Naive thymus-derived CD4-positive, alpha-beta T cell (primary cell): Measurements from ENCODE around the gene AMOTL1. TPM values are rescaled to one million over a fixed set of nuclear protein-coding genes. Genes with fewer than 3 reads are reported as not detected.

Experiments
- ATAC-seq: fragments of 150-1000 bp; cut with Tn5 transposase; 2 replicates; pipeline ENCODE4 v1.10.0; 2021; ENCODE audit warnings: mild to moderate bottlenecking, moderate library complexity
- CTCF ChIA-PET: fragments of 350-600 bp; sonication (Branson Sonifier 250); formaldehyde crosslinking; loops from one replicate; lab custom pipeline; 2021; ENCODE audit warnings: antibody characterized with exemption; lab: Charles Lee
- POLR2A ChIA-PET: fragments of 350-600 bp; sonication (Branson Sonifier 250); formaldehyde crosslinking; loops from one replicate; lab custom pipeline; 2021; ENCODE audit warnings: antibody characterized with exemption, inconsistent platforms; lab: Charles Lee
- DNase-seq, 9 donors: peaks; one replicate each; pipeline versions ENCODE4 v3.0.0 to v3.0.0-alpha.2; 2020 to 2022; ENCODE audit warnings: mixed read lengths in 1 of 9
- H3K27ac ChIP-seq: one replicate; pipeline ENCODE4 v1.7.0; 2013; ENCODE audit warnings: mild to moderate bottlenecking, low read depth, low read length, moderate library complexity
- H3K27me3 ChIP-seq, 2 donors: one replicate each; pipeline ENCODE4 v1.7.0; 2013; ENCODE audit warnings: low read length in 2 of 2, mild to moderate bottlenecking in 2 of 2, moderate library complexity in 2 of 2; ENCODE audit not compliant: control insufficient read depth in 2 of 2, insufficient read depth in 2 of 2
- H3K36me3 ChIP-seq, 3 experiments: 1 replicate in 2 of 3; 2 replicates in 1 of 3; pipeline ENCODE4 v1.7.0; 2013; ENCODE audit warnings: low read length in 3 of 3, mild to moderate bottlenecking in 3 of 3, moderate library complexity in 1 of 3; ENCODE audit not compliant: insufficient read depth in 3 of 3, control insufficient read depth in 2 of 3
- H3K4me1 ChIP-seq, 2 donors: one replicate each; pipeline ENCODE4 v1.7.0; 2013; ENCODE audit warnings: low read length in 2 of 2, mild to moderate bottlenecking in 2 of 2, moderate library complexity in 1 of 2; ENCODE audit not compliant: control insufficient read depth in 2 of 2, insufficient read depth in 2 of 2
- H3K4me3 ChIP-seq: 2 replicates; pipeline ENCODE4 v1.7.0; 2013; ENCODE audit warnings: mild to moderate bottlenecking, low read length
- H3K9me3 ChIP-seq, 3 experiments: 1 replicate in 2 of 3; 2 replicates in 1 of 3; pipeline ENCODE4 v1.7.0; 2013; ENCODE audit warnings: low read length in 3 of 3; ENCODE audit not compliant: control insufficient read depth in 2 of 3
- H3K27ac Mint-ChIP-seq, 9 donors: one replicate each; pipeline ENCODE4 v1.8.0; 2020 to 2022; ENCODE audit warnings: mixed read lengths in 9 of 9, mild to moderate bottlenecking in 8 of 9, moderate library complexity in 5 of 9, inconsistent platforms in 2 of 9
- H3K27me3 Mint-ChIP-seq, 5 donors: one replicate each; pipeline ENCODE4 v1.8.0; 2021 to 2022; ENCODE audit warnings: mixed read lengths in 5 of 5, mild to moderate bottlenecking in 1 of 5
- H3K36me3 Mint-ChIP-seq, 5 donors: one replicate each; pipeline ENCODE4 v1.8.0; 2020 to 2022; ENCODE audit warnings: mixed read lengths in 5 of 5, mild to moderate bottlenecking in 3 of 5, inconsistent platforms in 1 of 5
- H3K4me1 Mint-ChIP-seq, 7 donors: one replicate each; pipeline ENCODE4 v1.8.0; 2020 to 2022; ENCODE audit warnings: mixed read lengths in 7 of 7, mild to moderate bottlenecking in 3 of 7, inconsistent platforms in 1 of 7
- H3K4me3 Mint-ChIP-seq, 10 donors: one replicate each; pipeline ENCODE4 v1.8.0; 2020 to 2022; ENCODE audit warnings: mild to moderate bottlenecking in 10 of 10, mixed read lengths in 10 of 10, moderate library complexity in 6 of 10, inconsistent platforms in 2 of 10
- H3K9me3 Mint-ChIP-seq, 11 donors: one replicate each; pipeline ENCODE4 v1.8.0; 2020 to 2022; ENCODE audit warnings: mixed read lengths in 11 of 11, mild to moderate bottlenecking in 4 of 11, inconsistent platforms in 1 of 11, moderate library complexity in 1 of 11
- intact Hi-C, 2 donors: fragments of 100-400 bp; cut with micrococcal nuclease; formaldehyde crosslinking; loops; one replicate each; pipeline ENCODE4 v1.15.1; 2023
- polyA plus RNA-seq, 2 donors: library from polyadenylated mRNA; unstranded; fragments of 300-500 nt; fragmentation: Illumina TruSeq; gene quantifications; one replicate each; pipeline ENCODE4 v1.2.3, GENCODE V29; 2021
- total RNA-seq, 6 experiments: library from RNA in 5 of 6; stranded (reverse) in 5 of 6; gene quantifications; 1 replicate in 5 of 6; 2 replicates in 1 of 6; pipeline ENCODE4 v1.2.3 and lab custom pipeline; 2021 to 2026

The AMOTL1 gene
- total and polyA plus RNA-seq, 7 experiments from 2014 or later = 0.05 to 6.3 (median 0.27) TPM; not detected in 2

- H3K36me3 ChIP-seq = no peaks in the 10 kb centered on the region
Measured at GRCh38 chr11:94869186-94869585, 101.0 kb downstream of the AMOTL1 start.

GRCh38 chr11:94870422-94870821 is 102.3 kb downstream of the AMOTL1 start:
- no peak overlapping the region for H3K4me3 Mint-ChIP-seq
- H3K9me3 Mint-ChIP-seq = no peaks in the 10 kb centered on the region
- H3K36me3 ChIP-seq = no peaks in the 10 kb centered on the region
- intact Hi-C loops = no loop called here
- no peaks in the 10 kb centered on the region for H3K4me1 ChIP-seq
- peaks cover 0 to 5% (median 0%) of the 10 kb centered on the region in 5 donors for H3K27me3 Mint-ChIP-seq
- H3K36me3 Mint-ChIP-seq = no peaks in the 10 kb centered on the region
- ChIA-PET CTCF (no interaction called here), POLR2A (no interaction called here)
- H3K4me1 Mint-ChIP-seq = peaks cover 0 to 4% (median 0%) of the 10 kb centered on the region in 7 donors
- H3K27ac ChIP-seq = no peak overlapping the region
- DNase-seq = no peak
- H3K27ac Mint-ChIP-seq = no peak overlapping the region
- H3K9me3 ChIP-seq = no peaks in the 10 kb centered on the region
- H3K4me3 ChIP-seq = no peak overlapping the region
- ATAC-seq = no peak
- H3K27me3 ChIP-seq = no peaks in the 10 kb centered on the region

More at GRCh38 chr11:94869186-94869585, 101.0 kb downstream of the AMOTL1 start:
- H3K4me1 Mint-ChIP-seq = peaks cover 0 to 4% (median 0%) of the 10 kb centered on the region in 7 donors
- Histone ChIP-seq H3K27ac (no peak overlapping the region), H3K27me3 (no peaks in the 10 kb centered on the region), H3K4me3 (no peak overlapping the region), H3K4me1 (no peaks in the 10 kb centered on the region), H3K9me3 (no peaks in the 10 kb centered on the region)
- no peak for ATAC-seq
- no peaks in the 10 kb centered on the region for H3K9me3 Mint-ChIP-seq
- CTCF ChIA-PET = no interaction called here
- H3K27ac Mint-ChIP-seq = no peak overlapping the region
- POLR2A ChIA-PET = no interaction called here
- H3K27me3 Mint-ChIP-seq = peaks cover 0 to 5% (median 0%) of the 10 kb centered on the region in 5 donors
- DNase-seq = no peak
- no peak overlapping the region for H3K4me3 Mint-ChIP-seq
- H3K36me3 Mint-ChIP-seq = no peaks in the 10 kb centered on the region
- intact Hi-C loops = no loop called here

DNA sequence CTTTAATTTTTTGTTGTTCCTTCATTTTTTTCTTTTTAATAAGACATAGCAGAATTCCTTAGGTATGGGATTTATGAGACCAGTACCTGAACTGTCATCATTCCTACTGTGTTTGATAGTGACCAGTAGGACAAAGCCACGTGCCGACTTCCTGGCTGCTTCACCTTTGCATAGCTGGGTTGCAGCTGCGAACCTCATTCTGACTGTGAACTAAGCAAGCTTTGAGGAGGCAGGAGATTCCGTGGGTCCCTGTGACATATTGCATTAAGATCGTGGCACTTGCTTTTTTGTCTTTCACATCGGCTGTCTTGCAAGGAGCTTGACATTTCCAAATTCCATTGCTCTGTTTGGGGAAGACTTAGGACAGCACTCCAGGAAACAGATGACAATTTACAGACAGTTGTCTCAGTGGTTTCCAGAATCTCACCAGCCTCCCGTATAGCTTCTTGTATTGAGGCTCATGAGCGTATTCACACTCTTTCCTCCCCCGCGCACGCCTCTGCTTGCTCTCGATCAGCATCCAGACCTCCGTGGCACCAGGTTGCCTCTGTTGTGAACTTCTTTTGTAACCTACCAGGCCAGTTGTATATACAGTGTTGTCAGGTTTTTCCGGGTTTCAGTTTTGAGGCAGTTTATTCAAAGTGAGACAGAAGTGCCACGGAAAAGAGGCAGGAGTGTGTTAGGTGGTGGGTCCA is 103.5 kb downstream of the AMOTL1 start:
- POLR2A ChIA-PET = no interaction called here
- no peak overlapping the region for H3K4me3 Mint-ChIP-seq
- intact Hi-C loops = no loop called here
- no peaks in the 10 kb centered on the region for H3K4me1 ChIP-seq
- peaks cover 3 to 10% (median 5%) of the 10 kb centered on the region in 7 donors for H3K4me1 Mint-ChIP-seq
- H3K27me3 ChIP-seq = no peaks in the 10 kb centered on the region
- CTCF ChIA-PET = no interaction called here
- H3K9me3 ChIP-seq = no peaks in the 10 kb centered on the region
- no peaks in the 10 kb centered on the region for H3K36me3 ChIP-seq
- DNase-seq (no peak), ATAC-seq (no peak)
- H3K27ac Mint-ChIP-seq = no peak overlapping the region
- H3K36me3 Mint-ChIP-seq = no peaks in the 10 kb centered on the region
- H3K27ac ChIP-seq = no peak overlapping the region
- H3K9me3 Mint-ChIP-seq = no peaks in the 10 kb centered on the region
- no peak overlapping the region for H3K4me3 ChIP-seq
- H3K27me3 Mint-ChIP-seq = peaks cover 0 to 10% (median 0%) of the 10 kb centered on the region in 5 donors

DNA sequence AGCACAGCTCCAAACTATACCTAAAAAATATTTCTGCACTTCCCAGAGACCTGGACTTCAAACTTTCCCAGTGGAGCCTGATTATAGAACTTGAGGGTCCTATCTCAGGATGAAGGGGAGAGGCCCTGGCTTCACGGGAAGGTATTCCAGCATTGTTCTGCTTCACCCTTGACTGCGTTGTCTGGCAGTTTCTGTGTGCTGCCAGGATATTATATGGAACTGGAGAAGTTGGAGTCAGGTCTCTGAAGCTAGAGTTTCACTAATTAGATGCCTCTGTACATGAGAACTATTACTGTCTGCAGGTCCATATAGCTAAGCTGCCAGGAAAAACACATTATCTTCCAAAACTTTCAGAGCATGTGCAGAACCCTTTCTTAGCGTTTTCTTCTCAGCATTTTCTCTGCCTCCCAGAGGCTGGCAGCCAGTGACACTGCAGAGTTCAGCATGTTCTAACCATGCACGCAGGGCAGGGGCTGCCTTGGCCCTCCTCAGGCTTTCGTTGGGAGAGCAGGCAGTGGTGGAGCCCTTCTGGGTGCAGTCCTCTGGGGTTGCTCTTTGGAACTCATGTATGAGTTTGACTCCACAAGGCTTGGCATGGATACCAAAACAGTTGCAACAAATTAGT is 105.9 kb downstream of the AMOTL1 start:
- CTCF ChIA-PET = no interaction called here

GRCh38 chr11:94876222-94876621 is 108.1 kb downstream of the AMOTL1 start:
- Mint-ChIP-seq H3K4me3 (no peak overlapping the region), H3K4me1 (peaks cover 10 to 22% (median 16%) of the 10 kb centered on the region in 7 donors), H3K27ac (peak overlapping the region in 3 of 9 donors; percentile 28 to 67 (median 51)), H3K9me3 (peaks cover 0 to 3% (median 0%) of the 10 kb centered on the region in 11 donors), H3K27me3 (peaks cover 0 to 5% (median 0%) of the 10 kb centered on the region in 5 donors), H3K36me3 (no peaks in the 10 kb centered on the region)
- Histone ChIP-seq H3K27ac (no peak overlapping the region), H3K4me3 (no peak overlapping the region), H3K4me1 (no peaks in the 10 kb centered on the region), H3K36me3 (no peaks in the 10 kb centered on the region), H3K27me3 (peaks cover 0 to 4% of the 10 kb centered on the region in 2 donors), H3K9me3 (no peaks in the 10 kb centered on the region)
- CTCF ChIA-PET = interaction anchor here (0.6 kb wide), 1 partner anchor 23 kb away, joined by 3 read pairs; no protein-coding TSS in a partner anchor
- DNase-seq (no peak), ATAC-seq (no peak)
- POLR2A ChIA-PET = no interaction called here
- intact Hi-C loops = loop anchor here in 1 of 2 donors (2.0 to 5.0 kb wide), 2 partner anchors 89 to 254 kb away; no protein-coding TSS in a partner anchor

More for the DNA sequence above, 105.9 kb downstream of the AMOTL1 start:
- no peak overlapping the region for H3K4me3 ChIP-seq
- Mint-ChIP-seq H3K9me3 (no peaks in the 10 kb centered on the region), H3K4me1 (peaks cover 10 to 22% (median 16%) of the 10 kb centered on the region in 7 donors), H3K4me3 (no peak overlapping the region), H3K36me3 (no peaks in the 10 kb centered on the region), H3K27ac (no peak overlapping the region), H3K27me3 (peaks cover 0 to 10% (median 0%) of the 10 kb centered on the region in 5 donors)
- no peaks in the 10 kb centered on the region for H3K9me3 ChIP-seq
- DNase-seq = no peak
- no peaks in the 10 kb centered on the region for H3K4me1 ChIP-seq
- POLR2A ChIA-PET = no interaction called here
- ATAC-seq = no peak
- no peak overlapping the region for H3K27ac ChIP-seq
- no peaks in the 10 kb centered on the region for H3K36me3 ChIP-seq
- H3K27me3 ChIP-seq = no peaks in the 10 kb centered on the region
- intact Hi-C loops = no loop called here

- ChIA-PET CTCF (interaction anchor here (0.6 kb wide), 1 partner anchor 22 kb away, joined by 3 read pairs; no protein-coding TSS in a partner anchor), POLR2A (no interaction called here)
- peaks cover 0 to 5% (median 0%) of the 10 kb centered on the region in 5 donors for H3K27me3 Mint-ChIP-seq
- H3K27ac Mint-ChIP-seq = peak overlapping the region in 4 of 9 donors; percentile 28 to 67 (median 55)
- peaks cover 10 to 22% (median 16%) of the 10 kb centered on the region in 7 donors for H3K4me1 Mint-ChIP-seq
- ATAC-seq = peak; percentile 84
- H3K36me3 ChIP-seq = no peaks in the 10 kb centered on the region
- no peak overlapping the region for H3K27ac ChIP-seq
- peaks cover 0 to 4% of the 10 kb centered on the region in 2 donors for H3K27me3 ChIP-seq
- no peaks in the 10 kb centered on the region for H3K4me1 ChIP-seq
- H3K4me3 Mint-ChIP-seq = peak overlapping the region in 1 of 10 donors; percentile 69
- H3K4me3 ChIP-seq = no peak overlapping the region
- DNase-seq = peak in 2 of 9 donors; percentile 7 to 75
- intact Hi-C loops = loop anchor here in 1 of 2 donors (2.0 to 5.0 kb wide), 2 partner anchors 90 to 255 kb away; no protein-coding TSS in a partner anchor
- H3K36me3 Mint-ChIP-seq = no peaks in the 10 kb centered on the region
- peaks cover 0 to 3% (median 0%) of the 10 kb centered on the region in 11 donors for H3K9me3 Mint-ChIP-seq
- H3K9me3 ChIP-seq = no peaks in the 10 kb centered on the region
Measured at GRCh38 chr11:94876645-94877442, 108.7 kb downstream of the AMOTL1 start.
